ENCODE results near the gene FUT2.
A peak's percentile ranks its signal among the peaks of the same experiment; 100 is the strongest.
"Not testable (repeated sequence)": the region's sequence is repeated elsewhere in the genome, so short reads cannot be mapped to it uniquely, and the experiment has no call there.

FUT2 gene

GRCh38 chr19:48695743-48696352 lies at the start of gene FUT2:
Gene FUT2, plus strand, starts transcription at chr19:48695971. Its CDS starts 6,986 bp downstream, at chr19:48702957.
- no peak for DNase-seq (ENCODE audit: low read depth in 2 of 2)

- DNase-seq (ENCODE audit: low read depth in 2 of 2) = peak; percentile 82 to 86
Observed at GRCh38 chr19:48646001-48646721, 49.6 kb upstream of the FUT2 start, which contains the start of gene CA11. Gene CA11, minus strand, starts transcription at chr19:48646187. Its CDS starts 555 bp downstream, at chr19:48645632.

GRCh38 chr19:48646722-48647216 lies 49.0 kb upstream of the FUT2 start:
- no peak for DNase-seq (ENCODE audit: low read depth in 2 of 2)

- DNase-seq (ENCODE audit: low read depth in 2 of 2) = no peak
Observed at GRCh38 chr19:48648134-48648533, 47.6 kb upstream of the FUT2 start.

- no peak for DNase-seq (ENCODE audit: low read depth in 2 of 2)
Observed at GRCh38 chr19:48650974-48651682, 44.6 kb upstream of the FUT2 start.

GRCh38 chr19:48651683-48652048 lies 44.1 kb upstream of the FUT2 start:
- no peak for DNase-seq (ENCODE audit: low read depth in 2 of 2)

GRCh38 chr19:48654299-48655059 lies 41.3 kb upstream of the FUT2 start:
- no peak for DNase-seq (ENCODE audit: low read depth in 2 of 2)

- DNase-seq (ENCODE audit: low read depth in 2 of 2) = no peak
Observed at GRCh38 chr19:48656840-48657474, 38.8 kb upstream of the FUT2 start.

GRCh38 chr19:48657828-48658227 lies 37.9 kb upstream of the FUT2 start:
- DNase-seq (ENCODE audit: low read depth in 2 of 2) = not testable (repeated sequence)

GRCh38 chr19:48658483-48658882 lies 37.3 kb upstream of the FUT2 start:
- DNase-seq (ENCODE audit: low read depth in 2 of 2) = no peak

- DNase-seq (ENCODE audit: low read depth in 2 of 2) = no peak
Observed at GRCh38 chr19:48659768-48660167, 36.0 kb upstream of the FUT2 start.

GRCh38 chr19:48660852-48661710 lies 34.7 kb upstream of the FUT2 start:
- peak; percentile 57 to 72 for DNase-seq (ENCODE audit: low read depth in 2 of 2)

- DNase-seq (ENCODE audit: low read depth in 2 of 2) = no peak
Observed at GRCh38 chr19:48661711-48662090, 34.1 kb upstream of the FUT2 start.

GRCh38 chr19:48663667-48664066 lies 32.1 kb upstream of the FUT2 start:
- no peak for DNase-seq (ENCODE audit: low read depth in 2 of 2)

- DNase-seq (ENCODE audit: low read depth in 2 of 2) = no peak
Observed at GRCh38 chr19:48664476-48664875, 31.3 kb upstream of the FUT2 start.

- DNase-seq (ENCODE audit: low read depth in 2 of 2) = no peak
Observed at GRCh38 chr19:48665786-48666185, 30.0 kb upstream of the FUT2 start.

- DNase-seq (ENCODE audit: low read depth in 2 of 2) = no peak
Observed at GRCh38 chr19:48668332-48668731, 27.4 kb upstream of the FUT2 start.

GRCh38 chr19:48668761-48669160 lies 27.0 kb upstream of the FUT2 start:
- no peak for DNase-seq (ENCODE audit: low read depth in 2 of 2)

- no peak for DNase-seq (ENCODE audit: low read depth in 2 of 2)
Observed at GRCh38 chr19:48669903-48670668, 25.7 kb upstream of the FUT2 start.

Data from stimulated activated CD8-positive, alpha-beta memory T cell treated with anti-CD3 and anti-CD28 coated beads, Interleukin-2, amount 100 ng/mL, for 48 hours (primary cell).